OCI-LY7 (cell line): ENCODE results near the gene TPX2. TPM values are rescaled to one million over a fixed set of nuclear protein-coding genes. Genes with fewer than 3 reads are reported as not detected.

ENCODE experiments used
- BruUV-seq: library from RNA; stranded (reverse); fragments of 400-500 nt; replicated peaks from 2 replicates; lab custom pipeline; 2021; lab: Mats Ljungman, UMichigan
- CTCF ChIA-PET: fragments of 300-600 bp; sonication (Branson Sonifier 250); formaldehyde crosslinking; loops from one replicate; lab custom pipeline; 2022; ENCODE audit warnings: antibody characterized with exemption; ENCODE audit not compliant: unreplicated experiment; lab: Charles Lee
- POLR2A ChIA-PET: fragments of 300-600 bp; sonication (Branson Sonifier 250); formaldehyde crosslinking; loops from one replicate; lab custom pipeline; 2022; ENCODE audit warnings: antibody characterized with exemption; lab: Charles Lee
- DNase-seq: peaks from one replicate; pipeline ENCODE4 v3.0.0-alpha.2; 2015; ENCODE audit warnings: low spot score
- H2AFZ ChIP-seq: fragments of 200-600 bp; sonication (generic), shearing (Covaris generic); 2 replicates; pipeline ENCODE4 v1.6.1; 2014; ENCODE audit warnings: mild to moderate bottlenecking, antibody characterized with exemption, low read length, moderate library complexity
- H3K27ac ChIP-seq: fragments of 200-600 bp; sonication (generic); 2 replicates; pipeline ENCODE4 v1.5.1; 2014; ENCODE audit warnings: mixed run types, low read depth, mild to moderate bottlenecking, moderate library complexity, low read length, inconsistent platforms; ENCODE audit not compliant: poor library complexity, severe bottlenecking
- H3K36me3 ChIP-seq: fragments of 200-600 bp; sonication (generic); 2 replicates; pipeline ENCODE4 v1.6.1; 2014; ENCODE audit warnings: mild to moderate bottlenecking, antibody characterized with exemption, low read length, moderate library complexity, mixed read lengths; ENCODE audit not compliant: insufficient read depth
- H3K4me1 ChIP-seq: fragments of 200-600 bp; sonication (generic); 2 replicates; pipeline ENCODE4 v1.5.1; 2014; ENCODE audit warnings: mild to moderate bottlenecking, low read length; ENCODE audit not compliant: insufficient read depth, poor library complexity, severe bottlenecking
- H3K4me2 ChIP-seq: fragments of 200-600 bp; sonication (generic); 2 replicates; pipeline ENCODE4 v1.6.1; 2014; ENCODE audit warnings: mild to moderate bottlenecking, low read length
- H3K4me3 ChIP-seq: fragments of 200-600 bp; sonication (generic); 2 replicates; pipeline ENCODE4 v1.5.1; 2014; ENCODE audit warnings: mild to moderate bottlenecking, low read depth, low read length; ENCODE audit not compliant: poor library complexity, severe bottlenecking
- H3K79me2 ChIP-seq: fragments of 200-600 bp; sonication (generic); 2 replicates; pipeline ENCODE4 v1.6.1; 2016; ENCODE audit warnings: low read depth, mild to moderate bottlenecking, low read length, moderate library complexity, mixed read lengths; ENCODE audit not compliant: insufficient read depth
- H3K9me2 ChIP-seq: fragments of 200-600 bp; sonication (generic); 2 replicates; pipeline ENCODE4 v1.6.1; 2016; ENCODE audit warnings: mild to moderate bottlenecking, low read length, mixed read lengths; ENCODE audit not compliant: insufficient read depth
- H3K9me3 ChIP-seq: fragments of 200-600 bp; sonication (generic); 2 replicates; pipeline ENCODE4 v1.6.1; 2014; ENCODE audit warnings: mild to moderate bottlenecking, mixed run types, low read length, mixed read lengths
- H4K20me1 ChIP-seq: fragments of 200-600 bp; sonication (generic); 2 replicates; pipeline ENCODE4 v1.6.1; 2014; ENCODE audit warnings: mild to moderate bottlenecking, antibody characterized with exemption, low read length, moderate library complexity, mixed read lengths; ENCODE audit not compliant: insufficient read depth
- CTCF ChIP-seq: fragments of 200-600 bp; sonication (generic); conservative IDR thresholded peaks from 2 replicates; pipeline ENCODE4 v1.5.1; 2014; ENCODE audit warnings: mild to moderate bottlenecking, antibody characterized with exemption, low read length, moderate library complexity, mixed read lengths
- EZH2phosphoT487 ChIP-seq: fragments of 200-600 bp; sonication (generic); IDR thresholded peaks from 2 replicates; pipeline ENCODE4 v1.6.1; 2018; ENCODE audit warnings: low read depth, borderline replicate concordance, mild to moderate bottlenecking, mixed run types, antibody characterized with exemption, low read length, moderate library complexity, mixed read lengths
- intact Hi-C: fragments of 100-400 bp; cut with micrococcal nuclease; formaldehyde crosslinking; loops from one replicate; pipeline ENCODE4 v1.10.0; 2022; ENCODE audit not compliant: unreplicated experiment
- total RNA-seq, 2 experiments: library from RNA; depleted of rRNA in 1 of 2; stranded (reverse); fragments of >200 nt in 1 of 2; shearing (Covaris generic) in 1 of 2; gene quantifications; 2 replicates each; pipeline ENCODE4 v1.2.3, GENCODE V29; 2014 to 2022

Gene TPX2
- total RNA-seq, 2 experiments from 2014 or later = 121 to 173 TPM

- no peak overlapping the region for H2AFZ ChIP-seq
- TF ChIP-seq CTCF = no peak
- TF ChIP-seq EZH2phosphoT487 = no peak
- DNase-seq = no peak
- no peaks in the 10 kb centered on the region for H3K4me1 ChIP-seq
- peaks cover 98% of the 10 kb centered on the region for H3K36me3 ChIP-seq
- no TSS peak for BruUV-seq
- intact Hi-C loops = no loop called here
- CTCF ChIA-PET = no interaction called here
- no peak overlapping the region for H3K4me2 ChIP-seq
- H3K9me2 ChIP-seq = no peaks in the 10 kb centered on the region
- no peaks in the 10 kb centered on the region for H4K20me1 ChIP-seq
- H3K9me3 ChIP-seq = no peaks in the 10 kb centered on the region
- POLR2A ChIA-PET = interaction anchor here (0.5 kb wide), 1 partner anchor 22 kb away, joined by 3 read pairs; no protein-coding TSS in a partner anchor
- H3K79me2 ChIP-seq = no peaks in the 10 kb centered on the region
- no peak overlapping the region for H3K27ac ChIP-seq
- H3K4me3 ChIP-seq = no peak overlapping the region
Measured at GRCh38 chr20:31781945-31782344, 42.9 kb downstream of the TPX2 start.

GRCh38 chr20:31784354-31785044 lies 45.4 kb downstream of the TPX2 start:
- CTCF ChIA-PET = no interaction called here
- H3K36me3 ChIP-seq = peaks cover 97% of the 10 kb centered on the region
- H3K4me1 ChIP-seq = no peaks in the 10 kb centered on the region
- H3K9me3 ChIP-seq = no peaks in the 10 kb centered on the region
- BruUV-seq = no TSS peak
- no peaks in the 10 kb centered on the region for H4K20me1 ChIP-seq
- intact Hi-C loops = no loop called here
- H3K27ac ChIP-seq = no peak overlapping the region
- H3K4me2 ChIP-seq = no peak overlapping the region
- DNase-seq = no peak
- H2AFZ ChIP-seq = no peak overlapping the region
- H3K4me3 ChIP-seq = no peak overlapping the region
- H3K9me2 ChIP-seq = no peaks in the 10 kb centered on the region
- no peaks in the 10 kb centered on the region for H3K79me2 ChIP-seq
- POLR2A ChIA-PET = no interaction called here
- no peak for TF ChIP-seq EZH2phosphoT487
- TF ChIP-seq CTCF = no peak

- Histone ChIP-seq H3K27ac (no peak overlapping the region), H3K4me1 (no peaks in the 10 kb centered on the region), H2AFZ (no peak overlapping the region), H3K4me2 (no peak overlapping the region), H3K9me3 (no peaks in the 10 kb centered on the region), H3K36me3 (peaks cover 97% of the 10 kb centered on the region), H3K4me3 (no peak overlapping the region), H3K9me2 (no peaks in the 10 kb centered on the region), H4K20me1 (no peaks in the 10 kb centered on the region), H3K79me2 (no peaks in the 10 kb centered on the region)
- TF ChIP-seq EZH2phosphoT487 = no peak
- no peak for TF ChIP-seq CTCF
- POLR2A ChIA-PET = interaction anchor here (0.6 kb wide), 1 partner anchor 528 kb away, joined by 4 read pairs; no protein-coding TSS in a partner anchor
- DNase-seq = no peak
- intact Hi-C loops = no loop called here
- CTCF ChIA-PET = no interaction called here
- no TSS peak for BruUV-seq
Measured at GRCh38 chr20:31785089-31785488, 46.0 kb downstream of the TPX2 start.
